ENCODE data around the gene SLC15A3.

DNA sequence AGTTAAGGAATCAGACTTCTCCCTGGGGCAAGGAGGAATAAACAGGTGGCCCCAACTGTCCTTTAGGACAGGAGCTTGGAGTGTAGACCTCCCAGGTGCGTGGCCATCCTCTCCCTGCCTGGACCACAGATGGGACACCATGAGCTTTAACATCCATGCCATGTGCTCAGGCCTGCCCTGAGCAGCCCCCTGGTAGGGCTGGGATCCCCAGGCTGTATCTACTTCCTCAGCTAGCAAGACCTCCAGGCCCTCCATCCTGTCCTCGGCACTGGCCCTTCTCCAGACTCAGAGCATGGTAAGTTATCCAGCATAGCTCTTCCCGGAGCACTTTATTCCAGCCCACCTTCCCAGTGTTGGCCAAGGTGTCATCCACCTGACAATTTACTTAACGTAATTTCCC, 25.2 kb upstream of the SLC15A3 start:
- TF ChIP-seq, protein P1, sequence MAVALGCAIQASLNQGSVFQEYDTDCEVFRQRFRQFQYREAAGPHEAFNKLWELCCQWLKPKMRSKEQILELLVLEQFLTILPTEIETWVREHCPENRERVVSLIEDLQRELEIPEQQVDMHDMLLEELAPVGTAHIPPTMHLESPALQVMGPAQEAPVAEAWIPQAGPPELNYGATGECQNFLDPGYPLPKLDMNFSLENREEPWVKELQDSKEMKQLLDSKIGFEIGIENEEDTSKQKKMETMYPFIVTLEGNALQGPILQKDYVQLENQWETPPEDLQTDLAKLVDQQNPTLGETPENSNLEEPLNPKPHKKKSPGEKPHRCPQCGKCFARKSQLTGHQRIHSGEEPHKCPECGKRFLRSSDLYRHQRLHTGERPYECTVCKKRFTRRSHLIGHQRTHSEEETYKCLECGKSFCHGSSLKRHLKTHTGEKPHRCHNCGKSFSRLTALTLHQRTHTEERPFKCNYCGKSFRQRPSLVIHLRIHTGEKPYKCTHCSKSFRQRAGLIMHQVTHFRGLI (tag by site-specific recombination; IDR thresholded peaks at IDR 0.05) = no peak
- no peak for TF ChIP-seq ZNF791 (tag by site-specific recombination; IDR thresholded peaks at IDR 0.05)

Data from HEK293 (cell line).